ENCODE measurements around the gene MAP3K2.

MAP3K2 gene

GRCh38 chr2:127386764-127387654 is 766 bp downstream of the MAP3K2 start (continued):
- TF ChIP-seq, protein P1, sequence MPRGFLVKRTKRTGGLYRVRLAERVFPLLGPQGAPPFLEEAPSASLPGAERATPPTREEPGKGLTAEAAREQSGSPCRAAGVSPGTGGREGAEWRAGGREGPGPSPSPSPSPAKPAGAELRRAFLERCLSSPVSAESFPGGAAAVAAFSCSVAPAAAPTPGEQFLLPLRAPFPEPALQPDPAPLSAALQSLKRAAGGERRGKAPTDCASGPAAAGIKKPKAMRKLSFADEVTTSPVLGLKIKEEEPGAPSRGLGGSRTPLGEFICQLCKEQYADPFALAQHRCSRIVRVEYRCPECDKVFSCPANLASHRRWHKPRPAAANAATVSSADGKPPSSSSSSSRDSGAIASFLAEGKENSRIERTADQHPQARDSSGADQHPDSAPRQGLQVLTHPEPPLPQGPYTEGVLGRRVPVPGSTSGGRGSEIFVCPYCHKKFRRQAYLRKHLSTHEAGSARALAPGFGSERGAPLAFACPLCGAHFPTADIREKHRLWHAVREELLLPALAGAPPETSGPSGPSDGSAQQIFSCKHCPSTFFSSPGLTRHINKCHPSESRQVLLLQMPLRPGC (tag by site-specific recombination; IDR thresholded peaks at IDR 0.05): no peak
- no peak for TF ChIP-seq ZNF600 (tag by site-specific recombination; IDR thresholded peaks at IDR 0.05)
- TF ChIP-seq GFI1B (tag by site-specific recombination; IDR thresholded peaks at IDR 0.05): 0 out of 2 replicates have a peak, but pooled peaks have one; percentile 27
- no peak for TF ChIP-seq ZNF433 (tag by site-specific recombination; IDR thresholded peaks at IDR 0.05; ENCODE audit: low read depth)
- no peak for TF ChIP-seq ZNF747 (tag by site-specific recombination; IDR thresholded peaks at IDR 0.05)
- TF ChIP-seq PBX3 (CRISPR knock-in tag; IDR thresholded peaks at IDR 0.05): no peak
- no peak for TF ChIP-seq ZNF558 (tag by site-specific recombination; IDR thresholded peaks at IDR 0.05)
- TF ChIP-seq ZNF398 (tag by site-specific recombination; IDR thresholded peaks at IDR 0.05): peak; percentile 71; the same call in 1 of the 2 replicates
- TF ChIP-seq ZNF639 (tag by site-specific recombination; IDR thresholded peaks at IDR 0.05): no peak
- TF ChIP-seq IKZF3 (tag by site-specific recombination; IDR thresholded peaks at IDR 0.05): no peak
- TF ChIP-seq, protein P2, sequence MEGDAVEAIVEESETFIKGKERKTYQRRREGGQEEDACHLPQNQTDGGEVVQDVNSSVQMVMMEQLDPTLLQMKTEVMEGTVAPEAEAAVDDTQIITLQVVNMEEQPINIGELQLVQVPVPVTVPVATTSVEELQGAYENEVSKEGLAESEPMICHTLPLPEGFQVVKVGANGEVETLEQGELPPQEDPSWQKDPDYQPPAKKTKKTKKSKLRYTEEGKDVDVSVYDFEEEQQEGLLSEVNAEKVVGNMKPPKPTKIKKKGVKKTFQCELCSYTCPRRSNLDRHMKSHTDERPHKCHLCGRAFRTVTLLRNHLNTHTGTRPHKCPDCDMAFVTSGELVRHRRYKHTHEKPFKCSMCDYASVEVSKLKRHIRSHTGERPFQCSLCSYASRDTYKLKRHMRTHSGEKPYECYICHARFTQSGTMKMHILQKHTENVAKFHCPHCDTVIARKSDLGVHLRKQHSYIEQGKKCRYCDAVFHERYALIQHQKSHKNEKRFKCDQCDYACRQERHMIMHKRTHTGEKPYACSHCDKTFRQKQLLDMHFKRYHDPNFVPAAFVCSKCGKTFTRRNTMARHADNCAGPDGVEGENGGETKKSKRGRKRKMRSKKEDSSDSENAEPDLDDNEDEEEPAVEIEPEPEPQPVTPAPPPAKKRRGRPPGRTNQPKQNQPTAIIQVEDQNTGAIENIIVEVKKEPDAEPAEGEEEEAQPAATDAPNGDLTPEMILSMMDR (tag by site-specific recombination; IDR thresholded peaks at IDR 0.05): no peak
- TF ChIP-seq ZBTB11 (tag by site-specific recombination; conservative IDR thresholded peaks at IDR 0.05; ENCODE audit: low read depth): no peak
- no peak for TF ChIP-seq ZNF785 (tag by site-specific recombination; IDR thresholded peaks at IDR 0.05)
- no peak for TF ChIP-seq WT1 (tag by site-specific recombination; IDR thresholded peaks at IDR 0.05)
- TF ChIP-seq ZNF48 (tag by site-specific recombination; IDR thresholded peaks at IDR 0.05): no peak
- TF ChIP-seq, protein P3, sequence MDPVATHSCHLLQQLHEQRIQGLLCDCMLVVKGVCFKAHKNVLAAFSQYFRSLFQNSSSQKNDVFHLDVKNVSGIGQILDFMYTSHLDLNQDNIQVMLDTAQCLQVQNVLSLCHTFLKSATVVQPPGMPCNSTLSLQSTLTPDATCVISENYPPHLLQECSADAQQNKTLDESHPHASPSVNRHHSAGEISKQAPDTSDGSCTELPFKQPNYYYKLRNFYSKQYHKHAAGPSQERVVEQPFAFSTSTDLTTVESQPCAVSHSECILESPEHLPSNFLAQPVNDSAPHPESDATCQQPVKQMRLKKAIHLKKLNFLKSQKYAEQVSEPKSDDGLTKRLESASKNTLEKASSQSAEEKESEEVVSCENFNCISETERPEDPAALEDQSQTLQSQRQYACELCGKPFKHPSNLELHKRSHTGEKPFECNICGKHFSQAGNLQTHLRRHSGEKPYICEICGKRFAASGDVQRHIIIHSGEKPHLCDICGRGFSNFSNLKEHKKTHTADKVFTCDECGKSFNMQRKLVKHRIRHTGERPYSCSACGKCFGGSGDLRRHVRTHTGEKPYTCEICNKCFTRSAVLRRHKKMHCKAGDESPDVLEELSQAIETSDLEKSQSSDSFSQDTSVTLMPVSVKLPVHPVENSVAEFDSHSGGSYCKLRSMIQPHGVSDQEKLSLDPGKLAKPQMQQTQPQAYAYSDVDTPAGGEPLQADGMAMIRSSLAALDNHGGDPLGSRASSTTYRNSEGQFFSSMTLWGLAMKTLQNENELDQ (tag by site-specific recombination; IDR thresholded peaks at IDR 0.05; ENCODE audit: low read depth): no peak
- TF ChIP-seq SCRT2 (tag by site-specific recombination; IDR thresholded peaks at IDR 0.05): no peak
- TF ChIP-seq ZNF239 (tag by site-specific recombination; IDR thresholded peaks at IDR 0.05): no peak
- no peak for TF ChIP-seq ZNF2 (tag by site-specific recombination; IDR thresholded peaks at IDR 0.05)
- TF ChIP-seq ZNF133 (tag by site-specific recombination; IDR thresholded peaks at IDR 0.05): no peak
- no peak for TF ChIP-seq ZSCAN16 (tag by site-specific recombination; IDR thresholded peaks at IDR 0.05)
- TF ChIP-seq ZNF623 (tag by site-specific recombination; IDR thresholded peaks at IDR 0.05): no peak
- no peak for TF ChIP-seq ZNF292 (tag by site-specific recombination; IDR thresholded peaks at IDR 0.05; ENCODE audit: borderline replicate concordance, low read depth)
- TF ChIP-seq ZNF324 (tag by site-specific recombination; IDR thresholded peaks at IDR 0.05): no peak
